HG02610 (cell line): ENCODE measurements around the gene ALDH18A1.

Experiments
- ATAC-seq: cut with Tn5 transposase; IDR thresholded peaks from one replicate; pipeline ENCODE4 v1.9.1; 2021; ENCODE audit warnings: mild to moderate bottlenecking, moderate library complexity; ENCODE audit not compliant: unreplicated experiment

The ALDH18A1 gene

GRCh38 chr10:95559471-95559870 is 97.0 kb downstream of the ALDH18A1 start:
- no peak for ATAC-seq

GRCh38 chr10:95558593-95559320 is 97.8 kb downstream of the ALDH18A1 start:
- ATAC-seq = no peak

GRCh38 chr10:95556994-95557767 is 99.3 kb downstream of the ALDH18A1 start:
- no peak for ATAC-seq
